Measurements from ENCODE around the gene CARD9. TPM values are rescaled to one million over a fixed set of nuclear protein-coding genes. Genes with fewer than 3 reads are reported as not detected.

The CARD9 gene
- total and polyA plus RNA-seq, 2 donors (not counting 1 experiment from before 2014, with no cell fraction given) = 0.69 to 3.3 TPM

GRCh38 chr9:136379891-136380290 is 6.4 kb upstream of the CARD9 start:
- Histone ChIP-seq H3K27ac (ENCODE audit: insufficient read depth, low read length) (no peak overlapping the region), H3K4me2 (ENCODE audit: extremely low read depth, insufficient read depth, low read length) (no peak overlapping the region), H3K9me3 (ENCODE audit: control insufficient read depth, insufficient read depth, low read depth, low read length) (no peaks in the 10 kb centered on the region), H3K36me3 (ENCODE audit: control insufficient read depth, insufficient read depth, low read length) (peaks cover 30% of the 10 kb centered on the region), H2AFZ (ENCODE audit: low read length) (no peak overlapping the region), H3K4me1 (ENCODE audit: control insufficient read depth, extremely low read depth, insufficient read depth, low read length) (no peaks in the 10 kb centered on the region), H3K27me3 (ENCODE audit: control insufficient read depth, insufficient read depth, low read length) (no peaks in the 10 kb centered on the region), H3K79me2 (ENCODE audit: control insufficient read depth, insufficient read depth, low read length) (no peaks in the 10 kb centered on the region), H4K20me1 (ENCODE audit: control insufficient read depth, extremely low read depth, insufficient read depth, low read length) (no peaks in the 10 kb centered on the region), H3K9ac (ENCODE audit: insufficient read depth, low read length) (no peak overlapping the region), H3K4me3 (replicated peaks in 1 of 4; ENCODE audit: control extremely low read depth in 1 of 4, insufficient read depth in 1 of 4, low read depth in 3 of 4, low read length in 4 of 4) (no peak overlapping the region)
- no peak for DNase-seq (ENCODE audit: low read depth in 2 of 2)
- no peak for TF ChIP-seq EZH2 (IDR thresholded peaks at IDR 0.05; ENCODE audit: low read length, missing control alignments)
- no peak for TF ChIP-seq CTCF (conservative IDR thresholded peaks at IDR 0.05 in 1 of 2, IDR thresholded peaks at IDR 0.05 in 1 of 2; ENCODE audit: low read depth in 1 of 2, low read length in 2 of 2)

- no peaks in the 10 kb centered on the region for H3K9me3 ChIP-seq (ENCODE audit: control insufficient read depth, insufficient read depth, low read depth, low read length)
- H3K4me1 ChIP-seq (ENCODE audit: control insufficient read depth, extremely low read depth, insufficient read depth, low read length) = no peaks in the 10 kb centered on the region
- no peak overlapping the region for H3K27ac ChIP-seq (ENCODE audit: insufficient read depth, low read length)
- DNase-seq (ENCODE audit: low read depth in 2 of 2) = no peak
- no peak overlapping the region for H3K9ac ChIP-seq (ENCODE audit: insufficient read depth, low read length)
- no peak overlapping the region for H3K4me3 ChIP-seq (replicated peaks in 1 of 4; ENCODE audit: control extremely low read depth in 1 of 4, insufficient read depth in 1 of 4, low read depth in 3 of 4, low read length in 4 of 4)
- no peaks in the 10 kb centered on the region for H4K20me1 ChIP-seq (ENCODE audit: control insufficient read depth, extremely low read depth, insufficient read depth, low read length)
- no peak for TF ChIP-seq EZH2 (IDR thresholded peaks at IDR 0.05; ENCODE audit: low read length, missing control alignments)
- no peak for TF ChIP-seq CTCF (conservative IDR thresholded peaks at IDR 0.05 in 1 of 2, IDR thresholded peaks at IDR 0.05 in 1 of 2; ENCODE audit: low read depth in 1 of 2, low read length in 2 of 2)
- H3K36me3 ChIP-seq (ENCODE audit: control insufficient read depth, insufficient read depth, low read length) = peaks cover 30% of the 10 kb centered on the region
- no peaks in the 10 kb centered on the region for H3K79me2 ChIP-seq (ENCODE audit: control insufficient read depth, insufficient read depth, low read length)
- H3K4me2 ChIP-seq (ENCODE audit: extremely low read depth, insufficient read depth, low read length) = no peak overlapping the region
- no peaks in the 10 kb centered on the region for H3K27me3 ChIP-seq (ENCODE audit: control insufficient read depth, insufficient read depth, low read length)
- no peak overlapping the region for H2AFZ ChIP-seq (ENCODE audit: low read length)
Observed at GRCh38 chr9:136379401-136379800, 5.9 kb upstream of the CARD9 start.

GRCh38 chr9:136379003-136379287 is 5.5 kb upstream of the CARD9 start:
- no peaks in the 10 kb centered on the region for H3K9me3 ChIP-seq (ENCODE audit: control insufficient read depth, insufficient read depth, low read depth, low read length)
- TF ChIP-seq EZH2 (IDR thresholded peaks at IDR 0.05; ENCODE audit: low read length, missing control alignments) = no peak
- TF ChIP-seq CTCF (conservative IDR thresholded peaks at IDR 0.05 in 1 of 2, IDR thresholded peaks at IDR 0.05 in 1 of 2; ENCODE audit: low read depth in 1 of 2, low read length in 2 of 2) = no peak
- no peak overlapping the region for H3K9ac ChIP-seq (ENCODE audit: insufficient read depth, low read length)
- H2AFZ ChIP-seq (ENCODE audit: low read length) = no peak overlapping the region
- no peak overlapping the region for H3K27ac ChIP-seq (ENCODE audit: insufficient read depth, low read length)
- no peak overlapping the region for H3K4me2 ChIP-seq (ENCODE audit: extremely low read depth, insufficient read depth, low read length)
- H3K4me1 ChIP-seq (ENCODE audit: control insufficient read depth, extremely low read depth, insufficient read depth, low read length) = no peaks in the 10 kb centered on the region
- no peaks in the 10 kb centered on the region for H4K20me1 ChIP-seq (ENCODE audit: control insufficient read depth, extremely low read depth, insufficient read depth, low read length)
- no peaks in the 10 kb centered on the region for H3K79me2 ChIP-seq (ENCODE audit: control insufficient read depth, insufficient read depth, low read length)
- no peak for DNase-seq (ENCODE audit: low read depth in 2 of 2)
- no peaks in the 10 kb centered on the region for H3K27me3 ChIP-seq (ENCODE audit: control insufficient read depth, insufficient read depth, low read length)
- peaks cover 27% of the 10 kb centered on the region for H3K36me3 ChIP-seq (ENCODE audit: control insufficient read depth, insufficient read depth, low read length)
- no peak overlapping the region for H3K4me3 ChIP-seq (replicated peaks in 1 of 4; ENCODE audit: control extremely low read depth in 1 of 4, insufficient read depth in 1 of 4, low read depth in 3 of 4, low read length in 4 of 4)

Data from fibroblast of lung (primary cell).